GM19467 (cell line): Measurements from ENCODE around the gene PTPN7.
"Not testable (repeated sequence)": the region's sequence is repeated elsewhere in the genome, so short reads cannot be mapped to it uniquely, and the experiment has no call there.

ENCODE experiments used
- ATAC-seq: cut with Tn5 transposase; IDR thresholded peaks from one replicate; pipeline ENCODE4 v1.9.1; 2021; ENCODE audit warnings: mild to moderate bottlenecking, moderate library complexity; ENCODE audit not compliant: unreplicated experiment

The PTPN7 gene

DNA sequence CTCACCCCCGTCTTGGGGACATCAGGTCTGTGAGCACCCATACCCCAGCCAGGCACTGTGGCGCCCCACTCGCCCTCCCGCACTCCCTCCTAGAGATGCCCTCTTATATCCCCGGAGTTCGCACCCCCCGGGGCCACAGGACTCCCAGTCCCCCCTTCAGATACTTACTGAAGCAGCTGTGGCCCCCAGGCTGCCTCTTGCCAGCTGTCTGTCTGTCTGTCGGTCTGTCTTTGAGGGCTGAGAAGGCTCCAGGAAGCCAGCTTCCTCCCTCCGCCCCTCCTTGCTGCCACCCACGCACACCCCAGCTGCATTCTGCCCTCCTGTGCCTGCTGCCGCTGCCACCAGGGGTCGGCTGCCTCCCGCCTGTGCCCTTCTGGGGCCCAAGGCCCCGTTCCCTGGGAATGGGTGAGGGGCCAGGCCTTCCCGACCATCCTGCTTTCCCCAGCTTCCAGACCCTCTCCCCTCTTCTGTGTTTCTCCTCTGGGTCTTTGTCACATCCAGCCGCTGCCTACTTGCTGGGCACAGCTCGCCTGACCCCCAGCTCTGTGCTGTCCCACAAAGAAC lies at the start of gene PTPN7:
Gene PTPN7 (minus strand): TSS at position 226 of the 564 bp plus-strand sequence. CDS start 1,200 bp downstream, outside the sequence.
- peak; percentile 41 for ATAC-seq

DNA sequence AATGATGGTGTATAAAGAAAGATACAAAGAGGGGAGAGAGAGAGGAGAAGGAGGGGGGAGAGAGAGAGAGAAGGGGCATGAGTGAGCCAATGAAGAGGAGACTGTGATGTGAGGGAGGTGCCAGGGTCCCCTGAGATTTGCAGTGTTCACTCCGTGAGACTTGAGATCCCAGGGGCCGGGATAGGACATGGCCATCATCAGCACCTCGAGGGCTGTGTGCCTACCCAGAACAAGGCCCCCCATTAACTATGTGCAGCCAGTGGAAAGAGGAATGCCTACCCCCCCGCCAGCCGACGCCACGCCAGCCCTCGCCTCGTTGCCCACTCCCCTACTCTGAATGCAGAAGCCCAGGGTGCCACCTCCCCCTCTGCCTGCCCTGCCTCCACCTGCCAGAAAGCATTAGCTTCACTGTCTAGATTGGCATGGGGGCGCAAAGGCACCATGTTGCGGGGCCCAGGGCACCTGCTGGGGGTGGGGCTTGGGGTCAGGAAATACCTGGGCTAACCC lies 48.0 kb upstream of the PTPN7 start:
- no peak for ATAC-seq

DNA sequence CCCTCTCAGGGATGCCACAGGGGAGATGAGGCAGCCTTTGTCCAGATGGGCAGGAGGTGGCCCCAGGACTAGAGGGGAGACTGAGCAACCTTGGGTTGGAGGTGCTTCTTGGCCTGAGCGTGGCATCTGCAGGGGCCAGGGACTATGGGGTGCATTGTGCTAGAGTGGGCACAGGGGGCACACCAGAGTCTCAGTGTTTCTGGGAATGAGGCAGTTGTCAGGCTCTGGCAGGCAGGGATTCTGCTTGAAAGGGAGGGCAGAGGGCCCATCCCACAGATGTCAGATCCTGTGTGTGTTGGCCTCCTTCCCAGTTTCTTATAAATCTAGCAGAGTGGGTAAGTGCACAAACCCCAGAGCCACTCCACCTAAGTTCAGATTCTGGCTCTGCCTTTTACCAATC lies 46.9 kb upstream of the PTPN7 start:
- no peak for ATAC-seq

DNA sequence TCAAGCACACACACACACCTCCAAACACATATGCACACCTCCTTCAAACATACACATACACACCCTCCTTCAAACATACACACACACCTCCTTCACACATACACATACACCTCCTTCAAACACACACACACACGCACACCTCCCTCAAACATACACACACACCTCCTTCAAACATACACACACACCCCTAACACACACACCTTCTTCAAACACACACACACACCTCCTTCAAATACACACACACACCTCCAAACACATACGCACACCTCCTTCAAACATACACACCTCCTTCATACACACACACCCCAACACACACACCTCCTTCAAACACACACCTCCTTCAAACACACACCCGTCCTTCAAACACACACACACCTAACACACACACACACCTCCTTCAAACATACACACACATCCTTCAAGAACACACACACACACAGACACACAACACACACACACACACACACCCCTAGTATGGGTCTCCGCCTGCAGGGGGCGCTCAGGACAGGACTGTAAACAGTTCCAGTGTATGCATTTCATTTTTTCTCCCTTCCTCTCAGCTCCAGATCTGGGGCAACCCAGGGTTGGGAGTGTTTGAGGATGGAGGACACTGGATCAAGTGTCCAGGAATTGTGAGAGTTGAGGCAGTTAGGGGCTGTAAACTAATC lies 45.3 kb upstream of the PTPN7 start:
- no peak for ATAC-seq

DNA sequence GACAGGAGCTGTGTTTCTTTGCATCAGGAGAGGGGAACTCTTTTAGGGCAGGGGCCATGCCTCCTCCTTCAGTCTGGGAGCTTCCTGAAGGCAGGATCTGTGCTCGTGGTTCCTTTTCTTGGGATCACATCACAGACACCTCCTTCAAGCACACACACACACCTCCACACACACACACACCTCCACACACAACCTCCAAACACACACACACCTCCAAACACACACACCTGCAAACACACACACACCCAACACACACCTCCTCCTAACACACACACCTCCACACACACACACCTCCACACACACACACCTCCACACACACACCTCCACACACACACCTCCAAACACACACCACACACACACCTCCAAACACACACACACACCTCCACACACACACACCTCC lies 43.7 kb upstream of the PTPN7 start:
- ATAC-seq, result no peak

DNA sequence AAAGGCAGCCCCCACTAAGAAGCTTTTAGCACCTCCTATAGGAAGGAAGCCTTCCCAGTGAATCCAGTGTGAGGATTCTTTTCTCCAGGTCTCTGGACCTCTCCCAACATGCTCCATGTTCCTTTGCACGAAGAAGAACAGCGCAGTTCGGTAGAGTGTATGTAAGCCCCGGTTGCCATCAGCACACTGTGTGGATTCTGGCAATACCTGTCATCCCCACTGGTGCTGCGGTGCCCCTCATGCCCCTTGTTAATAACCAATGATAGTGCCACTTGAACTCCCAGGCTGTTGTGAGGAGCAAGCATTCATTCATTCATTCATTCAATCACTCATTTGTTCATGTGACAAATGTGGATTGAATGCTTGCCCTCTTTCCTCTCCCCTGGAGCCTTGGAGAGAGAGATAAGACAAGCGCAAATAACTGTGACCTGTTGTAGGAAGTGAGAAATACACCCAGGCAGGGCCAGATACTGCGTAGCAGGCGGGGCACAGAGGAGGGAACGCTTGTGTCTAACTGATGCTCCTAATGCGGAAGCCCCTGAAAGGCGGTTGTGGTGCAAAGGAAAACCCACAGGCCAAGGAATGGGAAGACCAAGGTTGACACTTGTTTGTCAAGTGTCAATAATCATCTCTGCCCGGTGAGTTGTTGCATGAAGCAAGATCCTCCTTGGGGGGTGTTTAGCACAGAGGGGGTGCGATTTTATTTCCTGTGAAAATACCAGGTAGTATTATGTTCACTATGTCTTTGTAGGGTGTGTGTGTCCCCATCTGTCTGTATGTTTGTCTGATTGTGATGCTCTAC lies 43.0 kb upstream of the PTPN7 start:
- no peak for ATAC-seq

DNA sequence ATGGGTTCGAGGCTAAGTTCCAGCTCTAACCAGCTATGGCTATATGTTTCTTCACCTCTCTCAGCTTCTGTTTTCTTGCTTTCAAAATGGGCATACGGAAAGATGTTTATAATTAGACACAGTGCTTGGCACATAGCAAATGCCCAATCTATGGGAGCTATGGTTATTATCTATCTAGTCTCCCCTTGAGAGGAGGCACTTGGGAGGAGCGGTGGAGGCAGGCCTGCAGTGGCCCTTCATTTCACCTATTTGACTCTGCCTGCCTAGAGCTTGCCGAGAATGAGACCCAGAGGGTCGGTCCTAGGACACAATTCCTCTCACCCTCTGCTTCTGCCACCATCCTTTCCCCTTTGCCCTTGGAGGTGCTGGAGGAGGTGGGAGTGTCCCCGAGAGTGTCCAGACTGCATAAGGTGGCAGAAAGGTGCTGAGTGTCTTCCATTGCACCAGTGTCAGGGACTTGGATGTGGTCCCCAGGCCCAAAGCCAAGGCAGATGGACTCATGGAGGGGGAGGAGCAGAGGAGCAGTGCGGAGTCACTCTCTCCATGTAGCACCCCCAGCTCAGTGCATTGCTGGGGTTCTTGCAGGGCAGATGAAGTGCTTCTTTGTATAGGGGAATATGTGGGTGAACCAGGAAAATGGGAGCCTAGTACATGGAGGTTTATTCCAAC lies 42.2 kb upstream of the PTPN7 start:
- no peak for ATAC-seq

DNA sequence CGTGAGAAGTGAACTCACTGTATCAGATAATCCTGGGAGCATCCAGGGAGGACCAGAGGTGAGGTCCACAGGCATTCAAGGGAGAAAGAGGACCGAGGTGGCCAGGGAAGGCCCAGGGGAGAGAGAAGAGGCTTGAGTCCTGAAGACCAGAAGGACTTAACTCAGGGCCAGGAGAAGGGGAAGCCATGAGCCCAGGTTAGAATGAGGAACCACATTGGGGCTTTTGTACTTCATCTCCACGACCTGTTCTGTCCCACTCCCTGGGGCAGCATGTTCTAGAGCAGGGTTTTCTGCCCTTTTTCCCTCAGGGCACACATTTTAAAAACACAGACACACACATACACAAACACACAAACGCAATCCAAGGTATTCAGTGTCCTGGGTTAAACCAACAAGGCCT lies 41.6 kb upstream of the PTPN7 start:
- ATAC-seq, result no peak

DNA sequence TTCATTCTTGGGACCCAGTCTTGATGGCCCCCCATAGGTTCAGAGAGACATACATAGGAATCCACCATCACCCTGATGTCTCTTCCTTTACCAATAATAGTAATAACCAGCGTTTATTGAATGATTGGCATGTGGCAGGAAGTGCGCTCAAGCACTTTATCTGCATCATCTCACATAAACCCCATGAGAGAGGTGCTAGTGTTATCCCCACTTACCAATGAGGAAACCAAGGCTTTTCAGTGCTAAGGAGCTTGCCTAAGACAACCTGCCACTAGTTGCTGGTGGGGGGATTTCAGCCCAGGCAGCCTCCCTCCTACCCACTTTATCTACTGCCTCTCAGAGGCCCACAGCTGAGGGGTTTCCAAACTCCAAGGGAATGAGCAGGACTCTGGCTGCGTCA lies 40.9 kb upstream of the PTPN7 start:
- ATAC-seq, result no peak

DNA sequence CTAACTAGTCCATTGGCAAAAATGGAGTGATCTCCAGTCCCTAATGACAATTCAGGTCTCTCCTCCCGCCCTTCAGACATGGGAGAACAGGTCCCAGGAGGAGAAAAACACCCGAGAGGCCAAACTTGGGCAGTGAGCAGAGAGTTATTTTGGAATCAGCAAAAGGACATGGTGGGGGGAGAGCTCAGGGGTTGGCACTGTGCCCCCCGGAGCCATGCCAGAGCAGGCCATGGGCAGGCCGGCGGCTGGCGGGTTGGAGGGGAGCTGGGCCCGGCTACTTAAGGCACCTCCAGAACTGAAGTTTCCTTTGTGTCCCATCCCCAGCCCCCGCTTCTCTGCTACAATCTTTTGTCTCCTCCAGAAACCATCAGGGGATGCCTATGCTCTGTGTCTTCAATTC lies 40.3 kb upstream of the PTPN7 start:
- no peak for ATAC-seq

DNA sequence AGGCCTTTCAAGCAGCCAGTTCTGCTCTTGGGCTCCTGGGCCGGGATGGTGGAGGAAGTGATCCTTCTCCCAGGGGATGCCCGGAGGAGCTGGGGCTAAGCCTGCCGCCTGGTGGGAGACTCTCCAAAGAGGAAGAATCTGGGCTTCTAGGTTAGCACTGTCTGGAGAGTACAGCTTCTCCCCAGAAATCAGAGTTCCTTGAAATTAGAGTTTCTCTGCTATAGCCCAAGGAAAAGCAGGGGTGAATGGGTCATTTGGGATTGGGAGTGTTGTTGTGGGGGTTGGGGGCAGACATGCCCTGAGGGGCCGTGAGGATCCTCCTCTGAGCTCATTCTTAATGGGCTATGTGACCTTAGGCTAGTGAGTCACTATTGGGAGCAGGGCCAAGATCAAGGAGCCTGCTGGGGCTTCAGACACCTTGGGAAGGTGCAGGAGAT lies 39.7 kb upstream of the PTPN7 start:
- no peak for ATAC-seq

DNA sequence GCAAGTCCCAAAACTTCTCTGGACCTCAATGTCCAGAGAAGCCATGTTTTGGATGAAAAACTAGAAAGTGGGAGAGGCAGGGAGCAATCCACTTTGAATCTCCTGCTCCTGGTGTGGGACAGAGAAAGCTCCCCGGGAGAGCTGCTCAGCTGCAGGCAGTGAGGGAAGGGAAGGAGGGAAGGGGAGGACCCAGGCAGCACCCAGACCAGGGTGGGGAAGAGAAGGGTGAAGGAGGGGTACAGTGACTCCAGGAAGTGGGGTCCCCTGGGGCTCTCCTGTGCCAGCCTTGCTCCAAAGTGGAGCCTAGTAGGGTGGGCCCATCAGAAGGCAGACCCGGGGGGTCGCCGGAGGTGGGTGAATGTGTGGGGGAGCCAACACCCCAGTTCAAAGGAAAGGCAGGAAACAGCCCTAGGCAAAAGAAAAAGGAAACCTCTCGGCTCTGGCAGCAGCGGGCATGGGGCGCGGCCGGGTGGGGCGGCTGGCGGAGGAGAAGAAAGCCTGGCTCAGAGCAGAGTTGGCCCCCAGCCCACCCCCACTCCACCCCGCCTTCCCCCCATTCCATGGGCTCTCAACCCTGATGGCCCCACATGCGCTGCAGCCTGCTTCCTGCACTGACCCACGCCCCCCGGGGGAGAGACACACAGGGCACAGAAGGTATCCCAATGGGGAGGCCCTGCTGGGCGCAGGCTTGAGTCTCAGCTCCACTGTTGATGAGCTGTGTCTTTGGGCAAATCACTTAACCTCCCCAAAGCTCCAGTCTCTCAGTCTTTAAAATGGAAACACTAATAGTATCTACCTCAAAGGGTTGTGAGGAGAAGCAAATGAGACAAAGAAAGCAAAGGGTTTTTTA lies 38.9 kb upstream of the PTPN7 start:
- no peak for ATAC-seq

DNA sequence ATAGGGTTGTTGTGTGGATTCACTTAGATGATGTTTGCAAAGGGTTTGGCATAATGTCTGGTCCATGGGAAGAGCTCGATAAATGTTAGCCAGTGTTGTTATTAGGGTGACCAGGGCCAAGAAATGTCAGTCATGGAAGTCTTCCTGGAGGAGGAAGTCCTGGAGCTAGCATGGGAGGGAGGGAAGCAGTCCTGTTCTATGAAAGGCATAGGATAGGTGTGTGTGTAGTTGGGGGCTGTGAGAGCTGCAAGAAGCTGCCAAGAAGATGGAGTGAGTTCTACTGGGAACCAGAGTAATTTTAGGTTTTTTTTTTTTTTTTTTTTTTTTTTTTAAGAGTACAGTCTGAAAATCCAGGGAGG lies 37.9 kb upstream of the PTPN7 start:
- no peak for ATAC-seq

DNA sequence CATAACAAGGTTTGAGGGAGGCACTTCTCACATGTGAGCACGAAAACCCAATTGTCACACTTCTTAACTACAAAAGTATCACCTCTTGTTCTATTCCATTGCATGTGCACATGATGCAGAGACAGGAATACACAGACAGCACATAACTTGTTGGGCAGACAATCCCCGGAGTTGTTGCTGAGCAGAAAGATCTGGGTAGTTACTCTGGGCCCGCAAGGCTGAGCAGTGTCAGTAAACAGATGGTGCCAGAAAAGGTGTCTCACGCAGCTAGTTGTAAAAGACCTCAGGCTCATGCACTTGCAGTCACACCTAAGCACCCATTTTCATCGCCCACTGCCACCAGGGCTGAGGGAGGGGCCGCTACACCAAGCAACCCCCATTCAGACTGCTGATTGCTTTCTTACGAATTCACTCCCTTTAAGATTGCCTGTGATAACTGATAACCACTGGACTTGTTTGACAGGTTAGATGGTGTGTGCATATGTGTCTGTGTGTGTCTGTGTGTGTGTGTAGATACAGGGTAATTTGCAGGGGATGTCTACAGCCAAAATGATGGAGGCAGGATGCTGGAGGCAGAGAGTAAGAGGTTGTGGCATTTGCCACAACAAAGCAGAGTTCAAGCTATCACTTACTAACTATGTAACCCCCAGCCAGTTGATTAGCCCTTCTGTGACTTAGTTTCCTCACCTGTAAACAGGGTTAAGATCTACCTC lies 37.4 kb upstream of the PTPN7 start:
- ATAC-seq, result no peak

DNA sequence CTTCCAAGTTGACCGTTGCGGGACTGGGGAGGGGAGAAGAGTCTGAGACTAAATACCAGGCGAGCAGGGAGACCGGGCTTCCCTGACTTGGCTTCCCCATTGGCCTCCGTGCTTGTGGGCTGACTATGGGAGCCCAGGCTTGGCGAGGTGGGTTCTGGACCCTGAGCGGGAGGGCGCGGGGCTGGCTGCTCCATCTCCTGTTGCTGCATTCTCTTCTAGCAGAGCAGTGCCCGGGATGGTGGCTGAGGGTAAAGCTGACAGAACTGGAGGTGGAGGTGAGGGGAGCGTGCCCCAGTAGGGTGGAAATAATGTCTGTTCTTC lies 33.9 kb upstream of the PTPN7 start:
- ATAC-seq, result no peak

DNA sequence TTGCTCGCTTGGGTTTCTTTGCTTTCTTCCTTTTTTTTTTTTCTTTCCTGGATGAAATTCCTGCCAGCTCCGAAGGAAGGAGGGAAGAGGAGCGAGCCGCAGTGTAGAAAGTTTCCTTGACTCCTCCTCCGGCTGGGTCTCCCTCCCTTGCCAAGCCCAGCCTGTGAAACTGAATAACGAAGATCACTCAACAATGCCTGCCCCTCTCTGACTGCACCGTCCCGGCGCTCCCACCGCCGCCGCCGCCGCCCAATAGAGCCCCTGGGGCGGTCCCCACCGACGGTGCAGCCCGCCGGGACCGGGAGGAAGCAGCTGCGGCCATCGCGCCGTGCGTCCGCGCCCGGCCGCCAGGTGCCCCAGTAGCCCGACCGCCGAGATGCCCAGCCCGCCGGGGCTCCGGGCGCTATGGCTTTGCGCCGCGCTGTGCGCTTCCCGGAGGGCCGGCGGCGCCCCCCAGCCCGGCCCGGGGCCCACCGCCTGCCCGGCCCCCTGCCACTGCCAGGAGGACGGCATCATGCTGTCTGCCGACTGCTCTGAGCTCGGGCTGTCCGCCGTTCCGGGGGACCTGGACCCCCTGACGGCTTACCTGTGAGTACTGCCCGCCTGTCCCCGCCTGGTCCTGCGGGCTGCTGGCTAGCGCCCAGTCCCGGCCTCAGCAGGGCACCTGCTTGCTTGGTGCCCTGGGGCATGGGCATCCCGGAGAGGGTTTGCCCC lies 33.4 kb upstream of the PTPN7 start, which contains the start of gene LGR6:
Gene LGR6 (plus strand): TSS at position 186 of the 714 bp plus-strand sequence. CDS start 191 bp downstream, at position 377.
- ATAC-seq, result no peak

DNA sequence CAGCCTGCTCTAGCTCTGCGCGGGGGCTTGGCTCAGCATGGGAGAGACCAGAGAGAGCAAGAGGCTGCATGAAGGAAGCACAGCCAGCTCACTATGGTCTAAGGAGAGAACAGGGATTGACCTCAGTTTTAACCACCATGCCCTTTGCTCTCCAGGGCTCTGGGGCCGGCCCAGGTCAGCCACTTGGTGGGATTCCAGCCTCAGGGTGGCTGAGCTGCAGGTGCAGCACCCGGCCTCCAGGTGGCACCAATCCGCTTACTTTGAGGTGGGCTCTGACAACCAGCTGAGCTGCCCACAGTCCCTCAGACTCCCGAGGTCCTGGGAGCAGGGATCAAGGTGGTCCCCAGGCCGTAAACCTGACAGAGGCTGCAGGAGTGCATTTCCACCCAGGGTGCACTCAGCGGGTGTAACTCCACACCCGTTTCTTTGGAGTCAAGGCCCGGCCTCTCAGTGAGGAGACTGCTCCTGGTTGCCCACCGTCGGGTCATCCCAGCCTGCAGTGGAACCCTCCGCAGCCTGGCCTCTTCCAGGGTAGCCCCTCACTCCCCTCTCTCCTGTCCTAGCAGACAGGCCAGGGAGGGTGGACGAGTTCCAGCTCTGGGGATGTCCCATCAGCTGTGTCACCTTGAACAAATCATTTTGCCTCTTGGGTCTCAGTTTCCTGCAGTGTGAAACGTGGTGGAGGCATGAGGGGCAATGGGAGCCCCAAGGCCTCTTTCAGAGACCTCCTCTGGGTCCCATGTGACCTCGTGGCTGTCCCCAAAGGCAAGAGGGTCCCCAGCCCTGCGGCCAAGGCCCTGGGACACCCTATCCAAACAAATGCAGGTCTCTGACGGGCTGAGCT lies 32.6 kb upstream of the PTPN7 start:
- no peak for ATAC-seq

DNA sequence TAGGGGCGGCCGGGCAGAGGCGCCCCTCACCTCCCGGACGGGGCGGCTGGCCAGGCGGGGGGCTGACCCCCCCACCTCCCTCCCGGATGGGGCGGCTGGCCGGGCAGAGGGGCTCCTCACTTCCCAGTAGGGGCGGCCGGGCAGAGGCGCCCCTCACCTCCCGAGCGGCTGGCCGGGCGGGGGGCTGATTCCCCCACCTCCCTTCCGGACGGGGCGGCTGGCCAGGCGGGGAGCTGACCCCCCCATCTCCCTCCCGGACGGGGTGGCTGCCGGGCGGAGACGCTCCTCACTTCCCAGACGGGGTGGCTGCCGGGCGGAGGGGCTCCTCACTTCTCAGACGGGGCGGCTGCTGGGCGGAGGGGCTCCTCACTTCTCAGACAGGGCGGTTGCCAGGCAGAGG lies 31.0 kb upstream of the PTPN7 start:
- ATAC-seq, result not testable (repeated sequence)
